MM.1S (cell line): Measurements from ENCODE around the gene MAD1L1.

Source experiments
- DNase-seq: peaks from one replicate; pipeline ENCODE4 v3.0.0-alpha.2; 2015
- H2AFZ ChIP-seq: fragments of 300-600 bp; sonication (generic); 2 replicates; pipeline ENCODE4 v1.6.0; 2016; ENCODE audit warnings: antibody characterized with exemption, low read length
- H3F3A ChIP-seq: fragments of 300-600 bp; sonication (generic); 2 replicates; pipeline ENCODE4 v1.6.1; 2016; ENCODE audit warnings: mild to moderate bottlenecking, antibody characterized with exemption, low read length, moderate library complexity, mixed read lengths; ENCODE audit not compliant: insufficient read depth
- H3K27ac ChIP-seq: fragments of 300-600 bp; sonication (generic); 2 replicates; pipeline ENCODE4 v1.5.1; 2016; ENCODE audit warnings: mild to moderate bottlenecking, low read length
- H3K27me3 ChIP-seq: fragments of 300-600 bp; sonication (generic); replicated peaks from 2 replicates; pipeline ENCODE4 v1.6.0; 2016; ENCODE audit warnings: low read length; ENCODE audit not compliant: insufficient read depth
- H3K36me3 ChIP-seq: fragments of 300-600 bp; sonication (generic); replicated peaks from 2 replicates; pipeline ENCODE4 v1.6.1; 2016; ENCODE audit warnings: mild to moderate bottlenecking, low read length, mixed read lengths; ENCODE audit not compliant: insufficient read depth
- H3K4me1 ChIP-seq: fragments of 300-600 bp; sonication (generic); 2 replicates; pipeline ENCODE4 v1.6.1; 2016; ENCODE audit warnings: low read length, mixed read lengths
- H3K4me2 ChIP-seq: fragments of 300-600 bp; sonication (generic); 2 replicates; pipeline ENCODE4 v1.6.0; 2016; ENCODE audit warnings: low read depth, low read length
- H3K4me3 ChIP-seq: fragments of 300-600 bp; sonication (generic); 2 replicates; pipeline ENCODE4 v1.5.1; 2016; ENCODE audit warnings: low read length, mixed read lengths
- H3K79me2 ChIP-seq: fragments of 300-600 bp; sonication (generic); 2 replicates; pipeline ENCODE4 v1.6.1; 2016; ENCODE audit warnings: mixed run types, low read length, mixed read lengths
- H3K9ac ChIP-seq: fragments of 300-600 bp; sonication (generic); 2 replicates; pipeline ENCODE4 v1.6.1; 2016; ENCODE audit warnings: low read length, mixed read lengths
- H3K9me2 ChIP-seq: fragments of 300-600 bp; sonication (generic); replicated peaks from 2 replicates; pipeline ENCODE4 v1.6.1; 2016; ENCODE audit warnings: mild to moderate bottlenecking, low read length, mixed read lengths; ENCODE audit not compliant: insufficient read depth
- H3K9me3 ChIP-seq: fragments of 300-600 bp; sonication (generic); replicated peaks from 2 replicates; pipeline ENCODE4 v1.6.1; 2016; ENCODE audit warnings: mild to moderate bottlenecking, low read length, mixed read lengths; ENCODE audit not compliant: insufficient read depth
- H4K20me1 ChIP-seq: fragments of 300-600 bp; sonication (generic); 2 replicates; pipeline ENCODE4 v1.6.1; 2016; ENCODE audit warnings: mild to moderate bottlenecking, low read length, moderate library complexity, mixed read lengths; ENCODE audit not compliant: insufficient read depth
- CTCF ChIP-seq: fragments of 300-600 bp; sonication (generic); IDR thresholded peaks from 2 replicates; pipeline ENCODE4 v1.5.1; 2016; ENCODE audit warnings: antibody characterized with exemption, low read length, mixed read lengths
- EZH2 ChIP-seq: fragments of 300-600 bp; sonication (generic); optimal IDR thresholded peaks from 2 replicates; pipeline ENCODE3; 2017; ENCODE audit warnings: low read depth, mild to moderate bottlenecking, antibody characterized with exemption, low read length, mixed read lengths
- EZH2phosphoT487 ChIP-seq: fragments of 300-600 bp; sonication (generic); IDR thresholded peaks from 2 replicates; pipeline ENCODE4 v1.6.1; 2018; ENCODE audit warnings: antibody characterized with exemption, low read length

The MAD1L1 gene

DNA sequence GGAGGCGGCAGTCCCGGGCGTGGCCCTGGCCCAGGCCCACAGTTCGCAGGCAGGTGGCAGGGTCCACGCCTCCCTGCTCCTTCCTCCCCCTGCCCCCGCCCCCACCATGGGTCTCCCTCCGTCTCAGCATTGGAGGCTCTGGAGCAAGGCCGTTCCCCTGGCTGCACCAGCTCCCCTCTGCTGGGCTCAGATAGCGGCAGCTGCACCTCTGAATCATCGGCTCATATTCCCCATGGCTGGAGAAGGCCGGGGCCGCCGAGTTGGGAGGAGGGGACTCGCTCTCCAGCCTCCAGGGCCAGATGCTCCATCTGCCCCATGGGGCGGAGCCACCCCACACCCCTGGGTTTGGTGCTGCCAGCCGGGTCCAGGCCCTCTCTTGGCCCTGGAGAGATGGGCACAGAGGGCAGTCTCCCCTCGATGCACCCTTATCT is 417.7 kb downstream of the MAD1L1 start:
- no peak overlapping the region for H3K4me3 ChIP-seq
- no peaks in the 10 kb centered on the region for H3K27me3 ChIP-seq
- no peaks in the 10 kb centered on the region for H3K79me2 ChIP-seq
- H3K27ac ChIP-seq: no peak overlapping the region
- H3K4me1 ChIP-seq: no peaks in the 10 kb centered on the region
- no peak for DNase-seq
- H3K4me2 ChIP-seq: no peak overlapping the region
- H2AFZ ChIP-seq: no peak overlapping the region
- H3K9ac ChIP-seq: no peak overlapping the region
- H3K9me3 ChIP-seq: no peaks in the 10 kb centered on the region
- no peaks in the 10 kb centered on the region for H3K9me2 ChIP-seq
- no peaks in the 10 kb centered on the region for H3K36me3 ChIP-seq
- H3F3A ChIP-seq: no peaks in the 10 kb centered on the region
- H4K20me1 ChIP-seq: no peaks in the 10 kb centered on the region
- no peak for TF ChIP-seq CTCF
- no peak for TF ChIP-seq EZH2phosphoT487

GRCh38 chr7:1814089-1814811 is 418.5 kb downstream of the MAD1L1 start:
- Histone ChIP-seq H3K36me3 (no peaks in the 10 kb centered on the region), H3K79me2 (no peaks in the 10 kb centered on the region), H3K9ac (no peak overlapping the region), H3K4me2 (no peak overlapping the region), H4K20me1 (no peaks in the 10 kb centered on the region), H3K27ac (no peak overlapping the region), H3K9me2 (no peaks in the 10 kb centered on the region), H3K4me3 (no peak overlapping the region), H3K27me3 (no peaks in the 10 kb centered on the region; the same call in 1 of the 2 replicates), H3F3A (no peaks in the 10 kb centered on the region), H2AFZ (no peak overlapping the region), H3K4me1 (no peaks in the 10 kb centered on the region), H3K9me3 (no peaks in the 10 kb centered on the region)
- DNase-seq: no peak
- no peak for TF ChIP-seq EZH2
- TF ChIP-seq CTCF: no peak
- no peak for TF ChIP-seq EZH2phosphoT487

DNA sequence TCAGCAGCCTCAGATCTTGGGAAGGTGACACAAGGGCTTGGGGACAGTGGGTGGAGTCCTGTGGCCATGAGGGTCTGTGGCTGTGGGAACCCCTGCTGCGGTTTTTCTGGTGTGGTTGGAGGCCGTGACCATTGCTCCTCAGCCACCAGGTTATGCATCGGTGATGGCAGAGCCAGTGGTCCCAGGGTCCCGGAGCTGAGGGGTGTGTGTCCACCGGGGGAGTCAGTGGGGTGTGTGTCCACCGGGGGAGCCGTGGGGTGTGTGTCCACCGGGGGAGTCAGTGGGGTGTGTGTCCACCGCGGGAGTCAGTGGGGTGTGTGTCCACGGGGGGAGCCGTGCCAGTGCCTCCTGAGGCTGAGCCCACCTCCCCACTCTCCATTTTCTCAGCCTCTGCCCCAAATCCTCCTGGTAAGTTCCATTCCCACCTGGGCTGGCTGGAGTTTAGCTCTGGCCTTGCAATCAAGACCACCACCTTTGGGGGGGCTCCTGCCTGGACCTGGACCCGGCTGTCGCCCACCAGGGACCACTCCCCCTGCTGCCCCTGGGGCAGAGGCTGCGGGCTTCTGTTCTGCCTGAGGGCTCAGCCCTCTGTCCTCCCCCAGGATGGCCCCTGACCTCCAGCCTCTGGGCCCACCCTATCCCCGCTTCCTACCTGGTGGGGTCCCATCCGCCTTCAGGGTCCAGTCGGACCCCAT is 419.2 kb downstream of the MAD1L1 start:
- Histone ChIP-seq H3F3A (no peaks in the 10 kb centered on the region), H3K27ac (no peak overlapping the region), H3K9me2 (no peaks in the 10 kb centered on the region), H3K79me2 (no peaks in the 10 kb centered on the region), H2AFZ (no peak overlapping the region), H3K9me3 (no peaks in the 10 kb centered on the region), H3K4me2 (no peak overlapping the region), H4K20me1 (no peaks in the 10 kb centered on the region), H3K9ac (no peak overlapping the region), H3K4me3 (no peak overlapping the region), H3K36me3 (no peaks in the 10 kb centered on the region), H3K4me1 (no peaks in the 10 kb centered on the region), H3K27me3 (no peaks in the 10 kb centered on the region; the same call in 1 of the 2 replicates)
- DNase-seq: no peak
- TF ChIP-seq CTCF: no peak
- TF ChIP-seq EZH2: no peak
- no peak for TF ChIP-seq EZH2phosphoT487
